K562 (cell line): ENCODE data around the gene CHRNA9. TPM values are rescaled to one million over a fixed set of nuclear protein-coding genes. Genes with fewer than 3 reads are reported as not detected.

Experiments used
- ATAC-seq: fragments of 200-7000 bp; cut with Tn5 transposase; 3 replicates; pipeline ENCODE4 v1.9.1; 2020; ENCODE audit warnings: moderate library complexity
- BruUV-seq: library from RNA; stranded (reverse); fragments of 400-500 nt; replicated peaks from 2 replicates; lab custom pipeline; 2021; lab: Mats Ljungman, UMichigan
- CTCF ChIA-PET: fragments of 300-600 bp; formaldehyde crosslinking; extraction: SDS; loops from one replicate; lab custom pipeline; 2021; ENCODE audit warnings: low intra/inter-chr PET ratio; lab: Yijun Ruan, JAX
- POLR2A ChIA-PET: fragments of 300-600, 350-650 bp; sonication (Branson Sonifier 250); formaldehyde crosslinking; extraction: SDS; loops from one replicate; lab custom pipeline; 2021; ENCODE audit warnings: antibody characterized with exemption, inconsistent platforms; lab: Yijun Ruan, JAX
- DNase-seq, 4 experiments: peaks; one replicate each; pipeline versions ENCODE4 v3.0.0 to v3.0.0-alpha.2; 2011 to 2018; ENCODE audit warnings: low spot score in 3 of 4, mixed read lengths in 3 of 4; ENCODE audit errors: extremely low read depth in 1 of 4
- FAIRE-seq: peaks from 2 replicates; lab custom pipeline; 2011; peaks lifted over from hg19 to GRCh38; lab: Jason Lieb, UNC
- H2AFZ ChIP-seq: 2 replicates; pipeline ENCODE4 v1.6.0; 2011; ENCODE audit warnings: low read depth, low read length, control low read depth, inconsistent platforms
- H3K27ac ChIP-seq: fragments of 200-600 bp; 3 replicates; pipeline ENCODE4 v1.8.0; 2011; ENCODE audit warnings: low read depth, mild to moderate bottlenecking, control low read depth, inconsistent platforms, low read length, moderate library complexity, mixed read lengths; ENCODE audit errors: extremely low read depth
- H3K27me3 ChIP-seq, 2 experiments: fragments of 300-600 bp in 1 of 2; 2 replicates in 1 of 2; 3 replicates in 1 of 2; pipeline versions ENCODE4 v1.6.0 to v1.8.0; 2011; ENCODE audit warnings: inconsistent platforms in 2 of 2, low read length in 2 of 2, mild to moderate bottlenecking in 1 of 2, mixed read lengths in 1 of 2, moderate library complexity in 1 of 2; ENCODE audit not compliant: control insufficient read depth in 2 of 2, insufficient read depth in 2 of 2
- H3K36me3 ChIP-seq: fragments of 300-600 bp; 3 replicates; pipeline ENCODE4 v1.8.0; 2011; ENCODE audit warnings: mild to moderate bottlenecking, low read length, inconsistent platforms; ENCODE audit not compliant: control insufficient read depth, insufficient read depth
- H3K4me1 ChIP-seq, 2 experiments: fragments of 200-600 bp in 1 of 2; replicated peaks in 1 of 2; 2 replicates in 1 of 2; 3 replicates in 1 of 2; pipeline versions ENCODE4 v1.5.1 to v1.8.0; 2011; ENCODE audit warnings: inconsistent platforms in 2 of 2, low read length in 2 of 2, mild to moderate bottlenecking in 1 of 2, mixed read lengths in 1 of 2, moderate library complexity in 1 of 2; ENCODE audit not compliant: control insufficient read depth in 2 of 2, insufficient read depth in 2 of 2
- H3K4me2 ChIP-seq: 2 replicates; pipeline ENCODE4 v1.6.1; 2011; ENCODE audit warnings: low read length, control low read depth, inconsistent platforms, mixed read lengths; ENCODE audit not compliant: insufficient read depth
- H3K4me3 ChIP-seq: fragments of 200-600 bp; sonication (generic), shearing (Covaris generic); 2 replicates; pipeline ENCODE4 v1.5.1; 2016; ENCODE audit warnings: control low read depth, inconsistent platforms
- H3K79me2 ChIP-seq: fragments of 200-600 bp; 3 replicates; pipeline ENCODE4 v1.8.0; 2011; ENCODE audit warnings: low read length, inconsistent platforms; ENCODE audit not compliant: control insufficient read depth, insufficient read depth
- H3K9ac ChIP-seq, 2 experiments: 2 replicates each; pipeline versions ENCODE4 v1.6.0 to v1.6.1; 2011; ENCODE audit warnings: low read depth in 2 of 2, low read length in 2 of 2, control low read depth in 1 of 2, inconsistent platforms in 1 of 2, mild to moderate bottlenecking in 1 of 2, mixed read lengths in 1 of 2; ENCODE audit not compliant: insufficient read depth in 1 of 2
- H3K9me1 ChIP-seq: one replicate; pipeline ENCODE4 v1.6.0; 2011; ENCODE audit warnings: inconsistent platforms, mild to moderate bottlenecking, low read length, moderate library complexity; ENCODE audit not compliant: control insufficient read depth, insufficient read depth
- H3K9me3 ChIP-seq: replicated peaks from 2 replicates; pipeline ENCODE4 v1.5.1; 2011; ENCODE audit warnings: low read depth, low read length, inconsistent platforms; ENCODE audit not compliant: control insufficient read depth, insufficient read depth
- H4K20me1 ChIP-seq: replicated peaks from 2 replicates; pipeline ENCODE4 v1.6.1; 2011; ENCODE audit warnings: low read length, inconsistent platforms, mixed read lengths; ENCODE audit not compliant: control insufficient read depth, insufficient read depth
- ATF2 ChIP-seq: sonication (generic); formaldehyde crosslinking; IDR thresholded peaks from 2 replicates; pipeline ENCODE4 v1.8.1; 2022; ENCODE audit warnings: missing genetic modification reagents
- ESRRA ChIP-seq: fragments of 450-650 bp; IDR thresholded peaks from 2 replicates; pipeline ENCODE4 v1.6.1; 2014; ENCODE audit warnings: low read depth, mild to moderate bottlenecking, moderate library complexity, borderline replicate concordance
- FOXJ3 ChIP-seq: sonication (generic); formaldehyde crosslinking; IDR thresholded peaks from 2 replicates; pipeline ENCODE4 v1.4.0; 2020; ENCODE audit warnings: mild to moderate bottlenecking, missing genetic modification reagents
- FOXP1 ChIP-seq: sonication (generic); formaldehyde crosslinking; IDR thresholded peaks from 2 replicates; pipeline ENCODE4 v1.8.0; 2022; ENCODE audit warnings: mild to moderate bottlenecking, missing genetic modification reagents
- GABPA ChIP-seq: fragments of 200-800 bp; sonication (Bioruptor generic); conservative IDR thresholded peaks from 2 replicates; pipeline ENCODE4 v1.6.1; 2016; ENCODE audit warnings: low read depth, missing genetic modification characterization, missing compliant biosample characterization
- MCM7 ChIP-seq, 2 experiments: fragments of 450-650 bp; IDR thresholded peaks; 2 replicates each; pipeline ENCODE4 v1.6.1; 2016 to 2018
- NFE2 ChIP-seq: IDR thresholded peaks from 2 replicates; pipeline ENCODE4 v1.6.1; 2014; ENCODE audit warnings: antibody characterized with exemption, low read depth
- TCF7L2 ChIP-seq: fragments of 150-350 bp; IDR thresholded peaks from 2 replicates; pipeline ENCODE4 v1.6.1; 2016; ENCODE audit warnings: low read depth, mild to moderate bottlenecking, low read length, moderate library complexity
- ZNF717 ChIP-seq: fragments of 250-450 bp; sonication (Bioruptor Pico); IDR thresholded peaks from 2 replicates; pipeline ENCODE4 v1.5.0; 2021
- WGBS: fragments of 100-300 bp; shearing (Covaris generic); methylation state at CpG from one replicate; pipeline ENCODE4 v1.1.6; 2016; ENCODE audit warnings: low coverage, mixed read lengths; ENCODE audit not compliant: insufficient coverage; ENCODE audit errors: missing lambda C conversion rate; 5-methylcytosine and 5-hydroxymethylcytosine counted together
- in situ Hi-C: fragments of 300-500 bp; cut with MboI; formaldehyde crosslinking; loops from 4 replicates; pipeline ENCODE4 v1.15.0; 2018; ENCODE audit warnings: inconsistent platforms, mixed read lengths
- intact Hi-C: fragments of 100-400 bp; cut with micrococcal nuclease; formaldehyde crosslinking; loops from 2 replicates; pipeline ENCODE4 v1.14.2; 2022
- polyA plus RNA-seq, 8 experiments: library from polyadenylated mRNA; depleted of rRNA in 4 of 8; stranded (reverse) in 5 of 8; unstranded in 3 of 8; fragments of >200 nt; fragmentation: Nextera tagmentation in 2 of 8; fragmentation: Illumina TruSeq in 1 of 8; extraction: Ambion mirVana in 2 of 8; extraction: Trizol in 1 of 8; gene quantifications; 2 replicates each; pipeline versions ENCODE4 v1.2.1 to v1.2.3, GENCODE V29; 2011 to 2014; ENCODE audit warnings: inconsistent platforms in 1 of 8, missing spikeins in 1 of 8
- total RNA-seq, 7 experiments: library from RNA; depleted of rRNA in 6 of 7; stranded (reverse); fragments of >200 nt in 6 of 7; fragmentation: Illumina TruSeq in 2 of 7; extraction: Trizol in 2 of 7; gene quantifications; 2 replicates each; pipeline versions ENCODE4 v1.2.1 to v1.2.3, GENCODE V29; 2011 to 2021; ENCODE audit warnings: low replicate concordance in 1 of 7

Gene CHRNA9
- total and polyA plus RNA-seq, 9 of the 15 experiments (the other 6 are each of a cell fraction or from before 2014, with no cell fraction given): not detected

- Histone ChIP-seq H3K9ac (no peak overlapping the region), H3K27me3 (peaks cover 22 to 47% of the 10 kb centered on the region in 2 experiments), H2AFZ (no peak overlapping the region), H3K4me1 (no peaks in the 10 kb centered on the region), H3K27ac (no peak overlapping the region), H3K4me3 (no peak overlapping the region), H3K9me3 (no peaks in the 10 kb centered on the region), H3K36me3 (no peaks in the 10 kb centered on the region), H4K20me1 (no peaks in the 10 kb centered on the region), H3K79me2 (no peaks in the 10 kb centered on the region), H3K4me2 (no peak overlapping the region), H3K9me1 (no peaks in the 10 kb centered on the region)
- no TSS peak for BruUV-seq
- WGBS: 11% methylated on average over 3 of the region's 3 CpGs
- POLR2A ChIA-PET: no interaction called here
- TF ChIP-seq ESRRA (no peak), FOXP1 (CRISPR knock-in tag) (no peak), NFE2 (no peak), TCF7L2 (no peak), ZNF717 (no peak), FOXJ3 (CRISPR knock-in tag) (no peak), ATF2 (no peak), MCM7 (IDR thresholded peaks at IDR 0.05) (no peak), GABPA (no peak)
- no peak for FAIRE-seq
- CTCF ChIA-PET: no interaction called here
- in situ Hi-C loops (no loop called here), intact Hi-C loops (no loop called here)
- no peak for ATAC-seq
- no peak for DNase-seq
Observed at GRCh38 chr4:40361338-40361737, 26.2 kb downstream of the CHRNA9 start.
